ENCODE data around the gene CARS1. TPM values are rescaled to one million over a fixed set of nuclear protein-coding genes. Genes with fewer than 3 reads are reported as not detected.
A peak's percentile ranks its signal among the peaks of the same experiment; 100 is the strongest.
"Not testable (repeated sequence)": the region's sequence is repeated elsewhere in the genome, so short reads cannot be mapped to it uniquely, and the experiment has no call there.

The CARS1 gene
- total and polyA plus RNA-seq, 10 of the 15 experiments (the other 5 are each of a cell fraction or from before 2014, with no cell fraction given) = 7.8 to 60.6 (median 45.7) TPM

- no TSS peak for BruUV-seq (replicated peaks)
- DNase-seq (ENCODE audit: low read depth, low spot score) (no peak), FAIRE-seq (no peak), ATAC-seq (no peak)
- ChIA-PET POLR2A (no interaction called here), RAD21 (ENCODE audit: unreplicated experiment) (no interaction called here), SMC1A (ENCODE audit: uncharacterized antibody, unreplicated experiment) (no interaction called here), CTCF (interaction anchor here (0.6 to 2.1 kb wide), 2 partner anchors 23 to 1940 kb away, joined by 3 to 6 read pairs; no protein-coding TSS in a partner anchor)
- in situ Hi-C loops (cut with MboI) (no loop called here), intact Hi-C loops (cut with micrococcal nuclease; ENCODE audit: unreplicated experiment) (no loop called here)
- H3K27me3 ChIP-seq (replicated peaks in 1 of 2; ENCODE audit: control insufficient read depth in 2 of 2, insufficient read depth in 2 of 2, low read length in 1 of 2) = no peaks in the 10 kb centered on the region
- no peaks in the 10 kb centered on the region for H3K4me1 ChIP-seq (ENCODE audit: control insufficient read depth, insufficient read depth, low read length)
- H3K9me3 ChIP-seq (replicated peaks; ENCODE audit: control insufficient read depth, insufficient read depth, low read length) = no peaks in the 10 kb centered on the region
- WGBS (ENCODE audit: insufficient coverage, insufficient replicate concordance, low lambda C conversion rate, missing lambda C conversion rate) = 60% methylated on average over 3 of the region's 3 CpGs
- no peak overlapping the region for H3K4me2 ChIP-seq (ENCODE audit: control insufficient read depth, insufficient read depth)
- TF ChIP-seq MEF2B (IDR thresholded peaks at IDR 0.05; ENCODE audit: partially characterized antibody, poor library complexity, severe bottlenecking) = no peak
- peak; percentile 24; the same call in 1 of the 2 replicates for TF ChIP-seq PAX5 (IDR thresholded peaks at IDR 0.05; ENCODE audit: borderline replicate concordance, low read depth, low read length)
- H2AFZ ChIP-seq (ENCODE audit: control insufficient read depth, low read depth, low read length) = no peak overlapping the region
- no peaks in the 10 kb centered on the region for H3K79me2 ChIP-seq (ENCODE audit: control insufficient read depth, insufficient read depth, low read length)
- H3K27ac ChIP-seq (ENCODE audit: control insufficient read depth, insufficient read depth) = no peak overlapping the region
- no peak overlapping the region for H3K9ac ChIP-seq (ENCODE audit: control insufficient read depth, insufficient read depth, low read length)
- no peaks in the 10 kb centered on the region for H4K20me1 ChIP-seq (ENCODE audit: control insufficient read depth, insufficient read depth)
- H3K4me3 ChIP-seq = no peak overlapping the region
- H3K36me3 ChIP-seq (ENCODE audit: control insufficient read depth in 2 of 2, insufficient read depth in 2 of 2, low read length in 1 of 2) = no peaks in the 10 kb centered on the region
Observed at GRCh38 chr11:3073029-3073435, 15.8 kb upstream of the CARS1 start.

- intact Hi-C loops (cut with micrococcal nuclease; ENCODE audit: unreplicated experiment) (no loop called here), in situ Hi-C loops (cut with MboI) (no loop called here)
- Histone ChIP-seq H3K4me3 (no peak overlapping the region), H4K20me1 (ENCODE audit: control insufficient read depth, insufficient read depth) (no peaks in the 10 kb centered on the region), H2AFZ (ENCODE audit: control insufficient read depth, low read depth, low read length) (no peak overlapping the region), H3K79me2 (ENCODE audit: control insufficient read depth, insufficient read depth, low read length) (no peaks in the 10 kb centered on the region), H3K27ac (ENCODE audit: control insufficient read depth, insufficient read depth) (no peak overlapping the region), H3K27me3 (replicated peaks in 1 of 2; ENCODE audit: control insufficient read depth in 2 of 2, insufficient read depth in 2 of 2, low read length in 1 of 2) (no peaks in the 10 kb centered on the region), H3K36me3 (ENCODE audit: control insufficient read depth in 2 of 2, insufficient read depth in 2 of 2, low read length in 1 of 2) (no peaks in the 10 kb centered on the region), H3K9ac (ENCODE audit: control insufficient read depth, insufficient read depth, low read length) (no peak overlapping the region), H3K4me2 (ENCODE audit: control insufficient read depth, insufficient read depth) (no peak overlapping the region), H3K9me3 (replicated peaks; ENCODE audit: control insufficient read depth, insufficient read depth, low read length) (peaks cover 2% of the 10 kb centered on the region; the same call in 2 of the 3 replicates), H3K4me1 (ENCODE audit: control insufficient read depth, insufficient read depth, low read length) (no peaks in the 10 kb centered on the region)
- RAD21 ChIA-PET (ENCODE audit: unreplicated experiment) = no interaction called here
- BruUV-seq (replicated peaks) = no TSS peak
- POLR2A ChIA-PET = no interaction called here
- whole genome bisulfite sequencing (ENCODE audit: insufficient coverage, insufficient replicate concordance, low lambda C conversion rate, missing lambda C conversion rate) = 74% methylated on average over 7 of the region's 8 CpGs
- TF ChIP-seq, protein P1, sequence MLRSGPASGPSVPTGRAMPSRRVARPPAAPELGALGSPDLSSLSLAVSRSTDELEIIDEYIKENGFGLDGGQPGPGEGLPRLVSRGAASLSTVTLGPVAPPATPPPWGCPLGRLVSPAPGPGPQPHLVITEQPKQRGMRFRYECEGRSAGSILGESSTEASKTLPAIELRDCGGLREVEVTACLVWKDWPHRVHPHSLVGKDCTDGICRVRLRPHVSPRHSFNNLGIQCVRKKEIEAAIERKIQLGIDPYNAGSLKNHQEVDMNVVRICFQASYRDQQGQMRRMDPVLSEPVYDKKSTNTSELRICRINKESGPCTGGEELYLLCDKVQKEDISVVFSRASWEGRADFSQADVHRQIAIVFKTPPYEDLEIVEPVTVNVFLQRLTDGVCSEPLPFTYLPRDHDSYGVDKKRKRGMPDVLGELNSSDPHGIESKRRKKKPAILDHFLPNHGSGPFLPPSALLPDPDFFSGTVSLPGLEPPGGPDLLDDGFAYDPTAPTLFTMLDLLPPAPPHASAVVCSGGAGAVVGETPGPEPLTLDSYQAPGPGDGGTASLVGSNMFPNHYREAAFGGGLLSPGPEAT (IDR thresholded peaks at IDR 0.05; ENCODE audit: low read depth) = no peak
- TF ChIP-seq IKZF2 (IDR thresholded peaks at IDR 0.05) (no peak), POU2F2 (IDR thresholded peaks at IDR 0.05; ENCODE audit: borderline replicate concordance, low read depth, low read length) (no peak), SMAD1 (IDR thresholded peaks at IDR 0.05; ENCODE audit: low read depth, partially characterized antibody) (no peak)
- DNase-seq (ENCODE audit: low read depth, low spot score) = no peak
- ATAC-seq = no peak
- no peak for FAIRE-seq
- SMC1A ChIA-PET (ENCODE audit: uncharacterized antibody, unreplicated experiment) = no interaction called here
- CTCF ChIA-PET = no interaction called here
Observed at GRCh38 chr11:3069425-3069824, 12.2 kb upstream of the CARS1 start.

DNA sequence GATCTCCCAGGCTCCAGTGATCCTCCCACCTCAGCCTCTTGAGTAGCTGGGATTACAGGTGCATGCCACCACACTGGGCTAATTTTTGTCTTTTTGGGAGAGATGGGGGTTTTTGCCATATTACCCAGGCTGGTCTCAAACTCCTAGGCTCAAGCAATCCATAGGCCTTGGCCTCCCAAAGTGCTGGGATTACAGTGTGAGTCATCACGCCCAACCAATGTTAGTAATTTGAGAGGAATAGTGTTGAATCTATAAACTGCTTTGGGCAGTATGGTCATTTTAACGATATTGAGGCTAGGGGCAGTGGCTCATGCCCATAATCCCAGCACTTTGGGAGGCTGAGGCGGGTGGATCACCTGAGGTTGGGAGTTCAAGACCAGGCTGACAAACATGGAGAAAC is 9.1 kb upstream of the CARS1 start:
- H3K27ac ChIP-seq (ENCODE audit: control insufficient read depth, insufficient read depth); H3K4me2 ChIP-seq (ENCODE audit: control insufficient read depth, insufficient read depth); intact Hi-C loops (cut with micrococcal nuclease; ENCODE audit: unreplicated experiment); RAD21 ChIA-PET (ENCODE audit: unreplicated experiment); ATAC-seq; SMC1A ChIA-PET (ENCODE audit: uncharacterized antibody, unreplicated experiment); H3K27me3 ChIP-seq (replicated peaks in 1 of 2; ENCODE audit: control insufficient read depth in 2 of 2, insufficient read depth in 2 of 2, low read length in 1 of 2); H3K9me3 ChIP-seq (replicated peaks; ENCODE audit: control insufficient read depth, insufficient read depth, low read length); H2AFZ ChIP-seq (ENCODE audit: control insufficient read depth, low read depth, low read length); in situ Hi-C loops (cut with MboI); POLR2A ChIA-PET; H3K9ac ChIP-seq (ENCODE audit: control insufficient read depth, insufficient read depth, low read length); H3K4me3 ChIP-seq; BruUV-seq (replicated peaks); H3K4me1 ChIP-seq (ENCODE audit: control insufficient read depth, insufficient read depth, low read length); FAIRE-seq; H3K36me3 ChIP-seq (ENCODE audit: control insufficient read depth in 2 of 2, insufficient read depth in 2 of 2, low read length in 1 of 2); DNase-seq (ENCODE audit: low read depth, low spot score); CTCF ChIA-PET; H3K79me2 ChIP-seq (ENCODE audit: control insufficient read depth, insufficient read depth, low read length); H4K20me1 ChIP-seq (ENCODE audit: control insufficient read depth, insufficient read depth): not testable (repeated sequence)
- WGBS (ENCODE audit: insufficient coverage, insufficient replicate concordance, low lambda C conversion rate, missing lambda C conversion rate) = 37% methylated on average over 3 of the region's 3 CpGs

Data from GM12878 (cell line).